Activated CD8-positive, alpha-beta memory T cell treated with anti-CD3 and anti-CD28 coated beads, Interleukin-2, amount 50 U/mL, for 1 hour (primary cell): ENCODE measurements around the gene APOL5.
"Not testable (repeated sequence)": the region's sequence is repeated elsewhere in the genome, so short reads cannot be mapped to it uniquely, and the experiment has no call there.

Experiments used
- DNase-seq: peaks from one replicate; pipeline ENCODE4 v3.0.0-alpha.2; 2020; ENCODE audit errors: extremely low read depth

APOL5 gene

GRCh38 chr22:35708917-35709316, 8.8 kb upstream of the APOL5 start:
- DNase-seq: no peak

- no peak for DNase-seq
Observed at GRCh38 chr22:35711336-35711735, 6.3 kb upstream of the APOL5 start.

GRCh38 chr22:35712672-35713071, 5.0 kb upstream of the APOL5 start:
- DNase-seq: no peak

- DNase-seq: no peak
Observed at GRCh38 chr22:35719212-35719875, 1.7 kb downstream of the APOL5 start.

- no peak for DNase-seq
Observed at GRCh38 chr22:35721960-35722359, 4.3 kb downstream of the APOL5 start.

- no peak for DNase-seq
Observed at GRCh38 chr22:35725521-35725920, 7.8 kb downstream of the APOL5 start.

- no peak for DNase-seq
Observed at GRCh38 chr22:35726398-35726797, 8.7 kb downstream of the APOL5 start.

- DNase-seq: no peak
Observed at GRCh38 chr22:35726933-35727332, 9.3 kb downstream of the APOL5 start.

- DNase-seq: no peak
Observed at GRCh38 chr22:35727436-35727835, 9.8 kb downstream of the APOL5 start.

GRCh38 chr22:35728639-35729308, 11.1 kb downstream of the APOL5 start:
- DNase-seq: no peak

- no peak for DNase-seq
Observed at GRCh38 chr22:35729309-35729698, 11.6 kb downstream of the APOL5 start.

GRCh38 chr22:35731321-35731720, 13.6 kb downstream of the APOL5 start:
- no peak for DNase-seq

- DNase-seq: no peak
Observed at GRCh38 chr22:35732116-35732515, 14.4 kb downstream of the APOL5 start.

GRCh38 chr22:35733036-35733435, 15.4 kb downstream of the APOL5 start:
- no peak for DNase-seq

- no peak for DNase-seq
Observed at GRCh38 chr22:35733791-35734516, 16.3 kb downstream of the APOL5 start.

GRCh38 chr22:35734517-35734827, 16.8 kb downstream of the APOL5 start:
- DNase-seq: no peak

GRCh38 chr22:35735542-35735941, 17.9 kb downstream of the APOL5 start:
- no peak for DNase-seq

- DNase-seq: no peak
Observed at GRCh38 chr22:35736166-35736565, 18.5 kb downstream of the APOL5 start.

GRCh38 chr22:35736701-35737100, 19.0 kb downstream of the APOL5 start:
- DNase-seq: no peak

- not testable (repeated sequence) for DNase-seq
Observed at GRCh38 chr22:35737886-35738285, 20.2 kb downstream of the APOL5 start.

- no peak for DNase-seq
Observed at GRCh38 chr22:35739076-35739930, 21.6 kb downstream of the APOL5 start.

GRCh38 chr22:35739931-35740380, 22.3 kb downstream of the APOL5 start:
- no peak for DNase-seq
